GM18511 (cell line): ENCODE results near the gene EIF3L.
"Not testable (repeated sequence)": the region's sequence is repeated elsewhere in the genome, so short reads cannot be mapped to it uniquely, and the experiment has no call there.

Experiments
- ATAC-seq: cut with Tn5 transposase; IDR thresholded peaks from one replicate; pipeline ENCODE4 v1.9.1; 2021; ENCODE audit warnings: mild to moderate bottlenecking, moderate library complexity; ENCODE audit not compliant: unreplicated experiment

EIF3L gene

DNA sequence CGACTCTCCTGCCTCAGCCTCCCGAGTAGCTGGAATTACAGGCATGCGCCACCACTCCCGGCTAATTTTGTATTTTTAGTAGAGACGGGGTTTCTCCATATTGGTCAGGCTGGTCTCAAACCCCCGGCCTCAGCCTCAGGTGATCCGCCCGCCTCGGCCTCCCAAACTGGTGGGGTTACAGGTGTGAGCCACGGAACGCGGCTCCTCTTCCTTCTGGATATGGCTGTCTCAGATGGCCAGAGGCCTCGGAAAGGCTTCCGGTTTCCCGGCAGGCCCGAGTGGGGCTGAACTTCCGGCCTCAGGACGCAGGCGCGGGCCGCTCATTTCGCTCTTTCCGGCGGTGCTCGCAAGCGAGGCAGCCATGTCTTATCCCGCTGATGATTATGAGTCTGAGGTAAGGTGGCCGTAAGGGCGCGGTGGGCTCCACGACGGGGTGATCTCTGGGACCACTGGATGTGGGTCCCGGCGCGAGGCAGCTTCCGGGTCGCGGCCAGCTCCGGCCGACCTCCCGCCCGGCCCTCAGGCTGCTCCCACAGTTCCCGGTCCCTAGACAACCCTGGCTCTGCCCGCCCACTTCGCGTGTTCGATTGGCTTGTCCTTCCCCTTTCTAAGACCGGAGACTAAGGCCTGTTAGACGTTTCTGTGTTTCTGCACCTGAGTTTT, at the start of gene EIF3L:
Gene EIF3L, plus strand, starts transcription at position 331 of the 663 bp plus-strand sequence. Its CDS starts 31 bp downstream, at position 362.
- ATAC-seq = peak; percentile 70

DNA sequence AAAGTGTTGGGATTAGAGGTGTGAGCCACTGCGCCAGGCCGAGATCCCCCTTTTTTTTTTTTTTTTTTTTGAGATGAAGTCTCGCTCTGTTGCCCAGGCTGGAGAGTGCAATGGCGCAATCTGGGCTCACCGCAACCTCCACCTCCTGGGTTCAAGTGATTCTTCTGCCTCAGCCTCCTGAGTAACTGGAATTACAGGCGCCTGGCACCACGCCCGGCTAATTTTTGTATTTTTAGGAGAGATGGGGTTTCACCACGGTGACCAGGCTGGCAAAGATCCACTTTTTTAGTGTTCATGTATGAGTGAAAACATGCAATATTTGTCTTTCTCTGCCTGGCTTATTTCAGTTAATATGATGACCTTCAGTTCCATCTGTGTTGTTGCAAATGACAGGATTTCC, 49.2 kb upstream of the EIF3L start:
- ATAC-seq = not testable (repeated sequence)

- ATAC-seq = no peak
These were observed 47.3 kb upstream of the EIF3L start for GRCh38 chr22:37801946-37802309.

GRCh38 chr22:37802310-37803194, 46.7 kb upstream of the EIF3L start:
- no peak for ATAC-seq

DNA sequence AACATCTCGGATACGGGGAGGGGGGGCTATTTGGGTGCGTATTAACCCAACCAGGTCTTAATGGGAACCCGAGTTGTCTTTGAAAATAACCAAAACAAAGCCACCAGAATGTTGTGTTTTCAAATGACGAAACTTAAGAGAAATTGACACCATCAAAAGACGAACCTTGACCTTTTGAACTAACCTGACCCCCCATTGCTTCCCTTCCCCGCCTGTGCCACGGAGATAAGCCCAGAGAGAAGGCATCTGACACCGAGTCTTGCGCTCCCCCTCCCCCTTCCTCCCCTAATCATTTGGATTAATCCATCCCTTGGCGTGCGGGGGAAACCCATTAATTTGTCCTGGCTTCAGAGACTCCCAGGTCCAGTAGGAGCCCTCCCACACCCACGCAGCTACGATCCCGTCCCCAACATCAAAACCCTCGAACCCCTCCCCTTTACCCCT, 46.0 kb upstream of the EIF3L start:
- no peak for ATAC-seq

GRCh38 chr22:37803639-37804351, 45.4 kb upstream of the EIF3L start:
- ATAC-seq = no peak

DNA sequence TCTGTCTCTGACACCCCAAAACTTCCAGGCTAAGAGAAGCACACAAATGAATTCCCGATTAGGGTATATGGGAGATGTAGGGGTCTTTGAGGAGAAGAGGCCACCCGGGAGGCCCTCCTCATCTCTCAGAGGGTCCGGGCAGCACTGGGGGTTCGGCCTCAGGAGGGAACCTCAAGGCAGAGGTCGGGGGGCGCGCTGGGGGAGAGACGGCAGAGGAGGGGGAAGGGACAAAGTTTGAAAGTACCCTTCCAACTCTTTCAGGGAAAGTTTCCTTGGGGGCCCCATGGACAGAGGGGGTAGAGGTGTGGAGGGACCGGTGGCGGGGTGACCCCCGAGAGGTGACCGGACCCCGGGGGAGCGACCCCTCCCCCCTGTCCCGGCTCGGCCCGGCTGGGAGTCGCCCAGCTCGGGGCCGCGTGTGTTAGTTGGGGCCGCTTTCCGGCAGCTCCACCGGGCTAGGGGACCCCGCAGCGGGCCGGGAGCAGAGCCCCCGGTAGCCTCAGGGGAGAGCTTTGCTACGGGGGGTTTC, 44.8 kb upstream of the EIF3L start:
- ATAC-seq = no peak

- no peak for ATAC-seq
These were observed 44.1 kb upstream of the EIF3L start for GRCh38 chr22:37804881-37805809.

DNA sequence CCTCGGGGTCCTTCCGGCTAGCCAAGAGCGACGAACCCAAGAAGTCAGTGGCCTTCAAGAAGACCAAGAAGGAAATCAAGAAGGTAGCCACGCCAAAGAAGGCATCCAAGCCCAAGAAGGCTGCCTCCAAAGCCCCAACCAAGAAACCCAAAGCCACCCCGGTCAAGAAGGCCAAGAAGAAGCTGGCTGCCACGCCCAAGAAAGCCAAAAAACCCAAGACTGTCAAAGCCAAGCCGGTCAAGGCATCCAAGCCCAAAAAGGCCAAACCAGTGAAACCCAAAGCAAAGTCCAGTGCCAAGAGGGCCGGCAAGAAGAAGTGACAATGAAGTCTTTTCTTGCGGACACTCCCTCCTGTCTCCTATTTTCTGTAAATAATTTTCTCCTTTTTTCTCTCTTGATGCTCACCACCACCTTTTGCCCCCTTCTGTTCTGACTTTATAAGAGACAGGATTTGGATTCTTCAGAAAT, 43.4 kb upstream of the EIF3L start:
- no peak for ATAC-seq

DNA sequence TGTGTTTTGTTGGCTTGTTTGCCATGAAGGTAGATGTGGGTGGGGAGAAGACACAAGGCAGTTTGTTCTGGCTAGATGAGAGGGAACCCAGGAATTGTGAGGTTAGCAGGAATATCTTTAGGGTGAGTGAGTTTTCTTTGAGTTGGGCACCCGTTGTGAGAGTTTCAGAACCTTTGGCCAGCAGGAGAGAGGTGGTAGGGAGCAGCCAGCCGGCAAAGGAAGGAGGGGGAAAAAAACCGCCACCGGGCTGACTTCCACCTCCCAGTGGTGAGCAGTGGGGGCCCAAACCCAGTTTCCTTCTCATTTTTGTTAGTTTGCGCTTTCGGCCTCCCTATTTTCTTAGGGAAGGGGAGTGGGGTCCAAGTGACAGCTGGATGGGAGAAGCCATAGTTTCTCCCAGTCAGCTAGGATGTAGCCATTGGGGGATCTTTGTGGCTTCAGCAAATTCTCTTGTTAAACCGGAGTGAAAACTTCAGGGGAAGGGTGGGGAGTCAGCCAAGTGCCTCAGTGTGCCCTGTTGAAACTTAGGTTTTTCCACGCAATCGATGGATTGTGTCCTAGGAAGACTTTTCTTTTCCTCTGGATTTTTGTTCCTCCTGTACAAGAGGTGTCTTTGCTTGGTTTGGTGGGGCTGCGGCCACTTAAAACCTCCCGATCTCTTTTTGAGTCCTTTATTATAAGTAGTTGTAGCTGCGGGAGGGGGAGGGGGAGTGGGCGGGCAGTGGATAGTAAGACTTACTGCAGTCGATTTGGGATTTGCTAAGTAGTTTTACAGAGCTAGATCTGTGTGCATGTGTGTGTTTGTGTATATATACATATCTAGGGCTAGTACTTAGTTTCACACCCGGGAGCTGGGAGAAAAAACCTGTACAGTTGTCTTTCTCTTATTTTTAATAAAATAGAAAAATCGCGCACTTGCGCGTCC, 42.5 kb upstream of the EIF3L start:
- no peak for ATAC-seq

- ATAC-seq = peak; percentile 88
These were observed 41.6 kb upstream of the EIF3L start, which contains the start of gene GCAT for GRCh38 chr22:37807410-37808293. GCAT (plus strand) TSS chr22:37807934; CDS start chr22:37807968, 34 bp downstream.

GRCh38 chr22:37808294-37808657, 40.9 kb upstream of the EIF3L start:
- ATAC-seq = no peak

- no peak for ATAC-seq
These were observed 39.4 kb upstream of the EIF3L start for GRCh38 chr22:37809672-37810333.

DNA sequence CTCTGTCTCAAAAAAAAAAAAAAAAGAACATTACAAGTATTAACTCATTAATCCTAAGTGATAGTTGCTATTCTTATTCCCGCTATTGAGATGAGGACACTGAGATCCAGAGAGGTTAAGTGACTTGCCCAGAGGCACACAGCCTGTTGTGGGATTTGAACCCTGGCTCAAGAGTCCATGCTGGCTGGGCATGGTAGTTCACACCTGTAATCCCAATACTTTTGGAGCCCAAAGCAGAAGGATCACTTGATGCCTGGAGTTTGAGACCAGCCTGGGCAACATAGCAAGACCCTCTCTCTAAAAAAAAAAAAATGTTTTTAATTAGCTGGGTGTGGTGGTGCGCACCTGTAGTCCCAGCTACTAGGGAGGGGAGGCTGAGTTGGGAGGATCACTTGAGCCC, 37.4 kb upstream of the EIF3L start:
- ATAC-seq = no peak

- ATAC-seq = no peak
These were observed 36.1 kb upstream of the EIF3L start for GRCh38 chr22:37812869-37813678.

DNA sequence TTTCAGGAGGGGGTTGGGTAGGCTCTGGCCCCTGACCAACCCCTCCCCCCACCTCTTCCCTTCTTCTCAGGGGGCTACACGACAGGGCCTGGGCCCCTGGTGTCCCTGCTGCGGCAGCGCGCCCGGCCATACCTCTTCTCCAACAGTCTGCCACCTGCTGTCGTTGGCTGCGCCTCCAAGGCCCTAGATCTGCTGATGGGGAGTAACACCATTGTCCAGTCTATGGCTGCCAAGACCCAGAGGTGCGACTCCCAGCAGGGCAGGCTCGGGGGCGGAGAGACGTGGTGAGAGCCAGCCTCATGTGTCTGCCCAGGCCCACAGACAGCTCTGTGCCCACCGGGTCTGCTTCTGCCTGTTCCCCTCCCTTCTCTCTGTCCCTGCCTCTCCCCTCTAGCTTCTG, 33.6 kb upstream of the EIF3L start:
- no peak for ATAC-seq
